HG03571 (cell line): ENCODE measurements around the gene UGT1A1.

Experiments
- ATAC-seq: cut with Tn5 transposase; IDR thresholded peaks from one replicate; pipeline ENCODE4 v1.9.1; 2021; ENCODE audit not compliant: unreplicated experiment

The UGT1A1 gene

DNA sequence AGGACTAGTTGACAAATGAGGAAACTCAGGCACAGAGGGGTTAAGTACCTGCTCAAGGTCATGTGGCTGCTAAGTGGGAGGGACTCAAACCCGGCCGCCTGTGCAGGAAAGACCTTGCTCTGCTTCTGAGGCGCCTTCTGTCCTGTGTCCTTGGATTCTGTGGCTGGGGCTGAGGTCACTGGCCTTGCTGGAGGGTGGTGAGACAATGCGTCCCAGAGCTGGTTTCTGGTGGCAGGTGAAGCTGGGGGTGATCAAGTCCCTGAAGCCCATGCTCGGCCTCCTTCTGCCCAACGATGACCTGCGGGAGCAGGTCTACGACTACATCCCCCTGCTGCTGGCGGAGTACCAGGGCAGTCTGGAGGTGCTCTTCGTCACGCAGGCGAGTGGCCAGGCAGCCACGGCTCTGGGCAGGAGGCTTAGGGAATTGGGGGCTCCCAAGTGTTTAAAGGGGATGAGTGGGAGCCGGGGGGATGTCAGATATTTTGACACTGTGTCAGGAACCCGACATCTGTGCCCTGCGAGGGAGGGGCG is 34.1 kb downstream of the UGT1A1 start:
- ATAC-seq = no peak

DNA sequence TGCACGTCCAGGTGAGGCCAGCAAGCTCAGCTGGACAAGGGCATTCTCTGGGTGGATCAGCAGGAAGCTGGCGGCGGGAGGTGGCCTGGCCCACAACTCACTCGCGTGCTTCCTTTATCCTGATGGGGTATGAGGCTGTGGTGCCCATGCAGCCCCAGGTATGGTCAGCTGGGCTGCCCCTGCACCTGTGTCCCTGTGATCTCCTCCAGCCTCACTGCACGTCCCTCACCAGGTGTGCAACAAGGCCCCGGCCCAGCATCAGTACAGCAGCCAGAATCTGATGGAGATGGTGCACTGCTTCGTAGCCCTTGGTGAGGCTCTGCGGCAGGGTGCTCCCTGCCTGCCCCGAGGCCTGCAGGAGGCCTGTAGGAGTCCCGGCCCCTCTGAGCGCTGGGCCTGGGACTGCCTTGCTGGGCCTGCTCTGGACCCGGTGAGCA is 35.7 kb downstream of the UGT1A1 start:
- ATAC-seq = no peak

DNA sequence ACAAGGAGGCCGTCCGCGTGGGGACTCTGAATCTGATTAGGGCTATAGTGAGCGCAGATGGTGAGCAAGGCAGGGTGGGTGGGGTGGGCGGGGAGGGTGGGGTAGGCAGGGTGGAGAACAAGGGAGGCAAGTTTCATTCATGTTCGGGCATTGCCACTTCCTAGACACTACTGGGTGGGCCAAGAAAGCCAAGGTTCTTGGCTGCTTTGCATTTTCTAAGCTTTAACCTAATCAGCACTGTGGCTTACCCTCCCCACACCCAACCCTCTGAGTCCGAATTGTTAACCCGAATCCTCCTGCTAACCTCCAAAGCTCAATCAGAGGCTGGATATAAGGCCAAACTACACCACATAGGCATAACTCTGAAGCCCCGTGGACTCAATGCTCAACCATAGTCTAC is 36.2 kb downstream of the UGT1A1 start:
- ATAC-seq = no peak

DNA sequence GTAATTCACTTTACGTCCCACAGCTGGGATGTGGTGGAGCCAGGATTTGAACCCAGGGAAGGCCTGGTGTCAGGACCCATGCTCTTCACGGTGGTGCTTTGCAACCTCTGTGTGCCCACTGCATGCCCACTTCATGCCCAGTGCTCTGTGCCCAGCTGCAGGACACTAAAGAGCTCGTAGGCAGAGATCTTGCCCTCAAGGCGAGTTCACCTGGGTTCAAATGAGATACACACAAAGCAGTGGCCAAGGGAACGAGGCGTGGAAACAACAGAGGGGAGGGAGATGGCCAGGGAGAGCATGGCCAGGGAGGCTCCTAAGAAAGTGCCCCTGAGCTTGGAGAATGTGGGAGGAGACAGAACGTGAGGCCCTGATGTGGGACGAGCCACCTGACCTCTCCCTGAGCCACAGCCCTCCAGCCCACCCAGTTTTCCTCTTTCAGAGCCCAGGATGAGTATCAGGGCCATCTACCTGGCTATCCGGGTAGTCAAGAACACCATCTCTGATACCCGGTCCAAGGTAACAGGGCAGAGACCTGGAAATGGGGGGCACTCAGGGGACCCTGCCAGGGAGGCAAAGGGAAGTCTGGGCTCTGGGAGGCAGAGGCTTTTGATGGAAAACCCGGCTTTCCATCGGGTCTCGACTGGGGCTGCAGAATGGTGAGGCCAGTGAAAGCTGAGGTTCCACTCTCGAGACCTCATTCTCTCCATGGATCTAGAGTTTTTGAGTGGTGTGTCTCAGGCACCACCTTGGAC is 38.4 kb downstream of the UGT1A1 start:
- no peak for ATAC-seq

DNA sequence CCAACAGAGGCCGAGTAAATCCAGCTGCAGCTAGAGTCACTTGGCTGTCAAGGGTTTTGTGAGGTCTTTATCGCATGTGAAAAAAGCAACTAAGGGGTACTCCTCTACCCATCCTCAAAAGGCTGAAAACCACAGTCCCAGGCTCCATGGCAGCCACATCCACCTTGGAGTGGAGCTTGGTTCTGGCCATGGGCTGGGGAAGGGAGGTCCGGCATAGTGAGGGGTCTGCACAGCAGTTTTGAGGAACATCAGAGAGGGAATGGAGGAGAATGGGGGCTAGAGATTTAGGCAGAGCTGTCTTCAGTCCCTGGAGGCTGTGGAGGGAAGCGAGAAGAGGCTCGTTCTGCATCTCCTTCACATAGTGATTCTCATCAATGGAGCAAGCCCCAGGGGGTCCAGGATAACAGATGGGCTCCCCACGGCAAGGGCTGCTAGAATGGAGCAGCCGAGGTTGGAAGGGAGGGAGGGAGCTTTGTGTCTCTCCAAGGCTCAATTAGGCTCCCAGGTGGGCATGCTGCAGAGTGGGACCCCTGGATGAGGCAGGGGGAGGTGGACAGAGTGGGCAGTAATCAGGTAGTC is 39.1 kb downstream of the UGT1A1 start:
- ATAC-seq = no peak

DNA sequence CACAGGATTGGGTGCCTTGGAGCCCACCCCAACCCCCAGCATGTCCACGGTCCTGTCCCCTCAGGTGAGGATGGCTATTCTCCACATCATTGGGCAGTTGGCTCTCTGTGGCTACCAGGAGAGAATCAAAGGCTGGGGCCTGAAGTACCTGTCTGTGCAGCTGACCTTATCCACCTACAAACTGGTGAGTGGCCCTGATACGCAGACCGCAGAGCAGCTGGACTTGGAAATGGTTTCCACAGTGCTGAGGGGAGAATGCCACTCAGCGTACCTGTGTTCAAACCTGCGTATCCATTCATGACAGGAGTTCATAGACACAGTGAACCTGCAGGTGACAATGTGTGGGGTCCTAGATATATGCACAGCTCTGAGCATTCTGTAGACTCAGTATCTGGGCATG is 39.6 kb downstream of the UGT1A1 start:
- no peak for ATAC-seq

DNA sequence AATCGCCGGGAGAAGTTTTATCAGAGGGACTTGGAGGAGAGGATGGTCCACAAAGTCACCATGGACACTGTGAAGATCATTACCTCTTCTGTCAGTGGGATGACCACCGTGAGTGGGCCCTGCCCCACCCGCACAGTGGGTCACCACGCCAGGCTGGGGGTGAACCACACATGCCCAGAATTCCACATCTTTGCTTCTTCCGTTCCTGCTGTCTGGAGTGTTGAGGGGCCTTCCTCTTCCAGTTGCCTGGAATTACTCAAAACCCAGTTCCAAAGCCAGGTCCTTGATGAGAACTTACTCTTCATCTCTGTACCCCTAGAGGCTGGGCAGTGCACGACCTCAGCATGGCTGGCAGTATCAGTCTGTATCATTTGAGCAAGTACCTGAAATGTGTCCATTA is 40.1 kb downstream of the UGT1A1 start:
- ATAC-seq = no peak

DNA sequence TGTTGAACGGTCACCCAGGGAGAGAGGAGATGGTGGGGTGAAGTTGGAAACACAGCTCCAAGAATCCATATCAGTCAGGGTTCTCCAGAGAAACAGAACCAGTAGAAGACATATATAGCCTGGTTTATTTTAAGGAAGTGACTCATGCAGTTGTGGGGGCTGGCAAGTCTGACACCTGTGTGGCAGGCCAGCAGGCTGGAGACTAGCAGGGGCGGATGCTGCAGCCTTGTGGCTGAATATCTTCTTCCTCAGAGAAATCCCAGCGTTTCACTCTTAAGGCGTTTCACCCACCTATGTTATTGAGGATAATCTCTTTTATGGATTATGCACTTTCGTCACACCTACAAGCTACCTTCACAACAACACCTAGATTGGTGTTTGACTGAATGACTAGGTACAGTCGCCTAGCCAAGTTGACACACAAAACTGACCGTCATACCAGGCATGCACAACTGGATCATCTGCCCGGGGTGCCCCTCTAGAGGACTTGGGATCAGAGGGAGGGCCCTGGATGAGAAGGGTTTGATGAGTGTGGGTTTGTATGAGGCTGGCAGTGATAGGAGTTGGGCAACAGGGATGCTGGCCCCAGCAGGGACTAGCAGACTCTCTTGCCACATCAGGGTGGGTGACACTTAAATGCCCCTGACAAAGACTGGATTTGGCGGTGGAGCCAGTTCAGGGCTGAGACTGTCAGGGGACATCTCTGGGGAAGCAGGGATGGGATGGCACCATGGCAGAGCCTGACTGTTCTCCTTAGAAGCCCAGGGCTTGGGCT is 41.5 kb downstream of the UGT1A1 start:
- ATAC-seq = no peak

DNA sequence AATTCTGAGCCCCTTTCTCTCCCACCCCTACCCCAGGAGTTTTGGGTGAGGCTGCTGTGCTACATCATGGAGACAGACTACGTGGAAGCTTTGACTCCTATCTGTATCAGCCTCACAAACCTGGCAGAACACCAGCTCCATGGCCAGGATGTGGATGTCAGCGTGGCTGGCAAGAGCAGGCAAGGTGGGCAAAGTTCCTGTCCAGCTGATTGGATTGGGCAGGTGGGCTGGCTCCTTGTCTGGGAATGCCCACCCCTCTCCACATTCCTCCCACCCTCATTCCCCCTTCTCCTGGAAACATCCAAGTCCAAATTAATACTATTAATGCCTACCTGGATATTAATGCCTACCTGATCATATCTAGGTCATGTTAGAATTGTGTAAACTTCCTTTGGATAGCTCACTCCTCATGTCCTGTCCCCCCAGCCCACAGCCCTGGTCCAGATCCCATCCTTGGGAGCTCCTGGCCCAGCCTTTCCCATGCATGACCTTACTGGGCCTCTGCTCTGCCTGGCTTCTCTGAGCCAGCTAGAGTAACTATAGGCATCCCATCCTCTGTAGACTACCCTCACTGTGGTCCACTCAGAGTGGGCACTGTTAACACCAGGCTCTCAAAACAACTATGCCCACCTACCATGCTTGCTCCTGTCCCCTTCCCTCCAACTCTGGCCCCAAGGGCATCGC is 42.2 kb downstream of the UGT1A1 start:
- ATAC-seq = no peak

DNA sequence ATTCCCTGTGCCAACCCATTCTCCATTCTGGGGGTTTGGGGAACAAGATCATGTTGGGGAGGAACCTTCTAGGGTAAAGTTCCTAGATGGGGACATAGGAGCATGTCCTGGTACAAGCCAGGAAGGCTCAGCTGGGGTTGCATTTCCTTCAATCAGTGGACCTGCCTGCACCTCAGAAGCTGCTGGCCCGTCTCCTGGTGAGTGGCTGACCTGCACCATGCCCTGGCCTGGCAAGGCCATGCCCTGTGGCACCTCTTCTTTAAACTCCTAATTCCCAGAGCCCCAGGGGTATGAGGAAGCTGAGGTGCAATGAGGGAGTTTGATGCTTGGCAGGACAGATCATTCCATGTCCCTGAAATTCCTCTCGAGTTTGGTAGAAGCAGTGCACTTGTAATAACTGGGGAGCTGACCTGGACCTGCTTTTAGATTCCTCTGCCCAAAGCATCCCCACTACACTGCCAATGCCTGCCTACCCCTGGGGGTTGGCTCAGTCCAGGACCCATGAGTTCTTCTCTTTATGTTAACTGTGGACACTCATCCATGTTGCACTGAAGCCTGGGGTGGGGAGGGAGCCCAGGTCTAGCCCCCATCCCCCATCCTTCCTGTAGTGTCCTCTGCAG is 43.3 kb downstream of the UGT1A1 start:
- no peak for ATAC-seq

DNA sequence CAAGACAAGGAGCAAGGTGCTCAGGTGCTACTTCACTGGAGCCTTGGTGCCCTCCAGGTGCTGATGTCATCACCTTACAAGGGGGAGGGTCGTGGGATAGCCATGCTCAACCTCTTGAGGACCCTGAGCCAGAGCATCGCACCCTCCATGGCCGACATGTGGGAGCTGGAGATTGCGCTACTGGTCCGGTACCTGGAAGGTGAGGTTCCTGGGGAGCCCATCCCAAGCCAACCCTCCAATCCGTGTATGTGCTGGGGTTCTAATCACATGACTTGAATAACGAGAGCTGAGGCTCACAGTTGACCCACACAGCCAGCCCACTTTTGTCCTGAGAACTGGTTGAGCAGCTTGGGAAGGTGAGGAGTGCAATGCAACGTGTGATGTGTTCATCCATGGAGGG is 43.9 kb downstream of the UGT1A1 start:
- ATAC-seq = no peak

DNA sequence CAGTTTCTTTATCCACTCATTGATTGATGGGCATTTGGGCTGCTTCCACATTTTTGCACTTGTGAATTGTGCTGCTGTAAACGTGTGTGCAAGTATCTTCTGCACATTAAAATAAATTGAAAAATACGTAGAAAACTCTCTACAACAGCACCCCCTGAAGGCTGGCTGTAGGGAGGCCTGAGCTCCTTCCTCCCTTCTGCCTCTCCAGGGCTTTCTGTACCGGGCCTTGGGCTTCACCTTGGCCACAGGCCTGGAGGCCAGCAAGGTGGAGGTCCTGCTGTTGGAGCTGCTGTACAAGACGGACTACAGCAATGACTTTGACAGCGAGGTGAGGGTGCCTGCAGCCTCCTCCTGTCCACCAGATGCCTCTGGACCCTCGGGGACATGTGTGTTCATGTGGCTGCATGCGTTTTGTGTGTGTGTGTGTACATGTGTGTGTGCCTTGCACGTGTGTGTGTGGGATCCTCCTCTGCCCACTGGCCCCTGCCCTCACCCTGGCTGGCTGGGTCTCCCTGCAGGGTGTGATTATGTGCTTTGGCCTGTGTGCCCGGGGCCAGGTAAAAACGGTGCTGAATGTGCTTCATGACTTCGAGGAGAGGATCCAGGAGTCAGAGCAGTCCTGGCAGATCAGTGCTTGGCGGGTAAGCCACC is 47.3 kb downstream of the UGT1A1 start:
- ATAC-seq = no peak

DNA sequence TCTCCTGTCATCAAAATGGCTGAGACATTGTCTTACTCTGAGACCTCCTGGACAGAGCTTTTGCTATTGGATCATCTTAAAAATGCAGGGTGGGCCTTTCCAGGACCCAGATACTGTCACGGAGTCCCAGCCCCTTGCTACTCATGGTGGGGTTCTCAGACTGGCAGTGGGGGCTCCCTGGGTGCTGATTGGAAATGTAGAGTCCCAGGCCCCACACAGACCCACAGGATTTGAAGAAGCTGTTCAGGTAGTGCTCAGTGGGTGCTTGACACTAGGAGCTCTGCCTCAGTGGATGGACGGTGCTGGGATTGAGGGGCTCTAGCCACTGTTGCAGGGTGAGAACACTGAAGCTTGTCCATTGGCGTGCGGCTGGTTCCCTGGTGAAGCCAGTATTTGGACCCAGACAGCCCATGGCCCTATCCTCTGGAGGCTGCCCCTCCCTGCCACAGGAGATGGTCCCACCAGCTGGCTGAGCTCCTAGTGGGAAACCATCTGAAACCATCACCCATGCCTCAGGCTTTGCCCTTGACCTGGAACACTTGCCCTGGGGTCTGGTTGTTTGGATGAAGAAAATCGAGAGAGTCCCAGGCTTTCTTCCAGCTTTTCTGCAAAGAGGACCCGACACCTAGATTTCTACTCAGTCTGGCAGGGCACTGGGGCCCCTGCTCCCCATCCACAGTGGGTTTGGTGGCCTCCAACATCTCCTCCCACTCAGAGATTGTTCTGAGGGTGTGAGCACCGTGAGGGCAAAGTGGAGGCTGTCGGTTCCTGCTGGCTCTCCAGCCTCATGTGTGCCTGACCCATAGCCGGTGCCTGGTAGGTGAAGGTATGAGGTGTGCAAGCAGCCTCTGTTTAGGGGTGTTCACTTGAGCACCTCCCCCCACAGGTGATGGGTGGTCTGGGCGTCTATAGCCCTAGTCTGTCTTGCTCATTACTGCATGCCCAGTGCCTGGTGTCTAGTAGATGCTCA is 48.2 kb downstream of the UGT1A1 start:
- no peak for ATAC-seq

DNA sequence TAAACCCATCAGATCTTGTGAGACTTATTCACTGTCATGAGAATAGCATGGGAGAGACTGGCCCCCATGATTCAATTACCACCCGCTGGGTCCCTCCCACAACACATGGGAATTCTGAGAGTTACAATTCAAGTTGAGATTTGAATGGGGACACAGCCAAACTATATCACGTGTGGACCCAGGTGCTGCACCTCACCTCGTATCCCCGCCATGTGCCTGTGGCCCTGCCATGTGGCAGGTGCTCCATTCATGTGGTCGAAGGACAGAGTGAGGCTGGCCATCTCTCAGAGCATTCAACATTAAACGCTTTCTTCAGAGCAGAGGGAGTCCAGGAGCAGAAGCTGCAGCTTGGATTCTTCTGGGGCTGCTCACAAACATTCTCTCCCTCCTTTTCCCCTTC is 50.3 kb downstream of the UGT1A1 start:
- no peak for ATAC-seq

DNA sequence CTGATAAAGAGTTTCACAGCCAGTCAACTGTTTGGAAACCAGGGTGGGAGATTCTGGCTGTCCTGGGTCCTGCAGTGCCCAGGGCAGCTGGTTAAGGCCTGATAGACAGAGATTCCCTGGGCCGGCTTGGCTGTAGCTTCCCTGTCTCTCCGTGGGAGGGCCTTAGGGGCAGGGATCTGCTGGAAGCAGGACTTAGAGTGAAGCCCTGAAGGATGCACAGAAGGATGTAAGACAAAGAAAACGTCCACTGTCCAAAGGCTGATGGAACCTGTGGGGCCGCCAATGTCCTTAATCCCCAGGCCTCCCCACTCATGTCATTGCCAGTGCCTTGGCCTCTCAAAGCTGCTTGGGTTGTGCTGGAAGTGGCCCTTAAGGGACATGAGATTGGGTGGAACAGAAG is 51.0 kb downstream of the UGT1A1 start:
- ATAC-seq = no peak

DNA sequence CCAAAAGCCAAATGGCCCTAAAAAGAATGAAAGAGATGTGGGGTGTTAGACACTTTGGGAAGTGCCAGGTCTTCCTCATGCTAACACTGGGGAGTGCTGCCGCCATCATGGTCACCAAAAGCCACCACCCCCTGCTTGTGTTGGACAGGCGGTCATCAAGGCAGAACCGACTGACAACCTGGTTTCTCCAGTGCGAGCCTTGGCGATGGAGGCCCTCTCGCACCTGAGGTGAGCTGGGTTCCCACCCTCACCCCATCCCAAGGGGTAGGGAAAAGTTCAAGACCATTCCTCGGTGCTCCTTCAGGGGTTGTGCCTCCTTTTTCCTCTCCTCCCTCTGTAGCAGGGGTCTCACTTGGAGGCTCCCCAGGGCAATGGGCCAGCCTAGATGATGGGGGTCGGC is 51.7 kb downstream of the UGT1A1 start:
- ATAC-seq = no peak

DNA sequence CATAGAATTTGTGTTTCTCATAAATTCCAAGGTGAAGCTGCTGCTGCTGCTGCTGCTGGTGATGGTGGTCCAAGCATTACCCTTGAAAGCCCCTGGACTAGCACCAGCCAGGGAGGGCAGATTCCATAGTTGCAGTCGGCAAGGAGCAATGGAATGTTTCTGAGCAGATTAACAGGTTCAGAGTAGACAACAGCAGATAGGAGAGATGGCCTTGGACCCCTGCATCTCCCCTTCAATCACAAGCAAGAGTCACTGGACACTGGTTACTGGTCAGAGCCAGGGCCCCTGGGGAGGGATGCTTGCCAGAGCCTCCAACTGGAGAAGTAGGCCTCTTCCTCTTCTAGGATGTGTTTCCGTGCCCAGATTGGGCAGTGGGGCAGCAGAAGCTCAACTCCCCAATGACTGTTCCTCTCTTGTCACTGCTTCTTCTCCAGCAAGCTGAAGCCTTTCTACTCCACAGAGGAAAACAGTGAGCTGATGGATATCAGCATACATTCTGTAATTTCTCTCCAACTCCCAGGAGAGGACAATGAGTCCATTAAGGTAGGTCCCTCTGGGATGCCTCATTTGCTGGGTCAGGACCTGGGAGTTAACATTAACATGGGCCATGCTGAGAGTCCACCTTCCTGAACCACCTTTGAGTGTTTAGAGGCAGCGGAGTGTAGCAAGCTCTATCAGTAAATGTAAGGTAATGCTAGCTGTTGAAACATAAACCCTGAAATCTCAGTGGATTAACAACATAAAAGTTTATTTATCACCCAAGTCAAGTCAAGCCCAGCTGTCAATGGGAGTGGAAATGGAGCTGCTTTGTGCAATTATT is 53.4 kb downstream of the UGT1A1 start:
- ATAC-seq = no peak

DNA sequence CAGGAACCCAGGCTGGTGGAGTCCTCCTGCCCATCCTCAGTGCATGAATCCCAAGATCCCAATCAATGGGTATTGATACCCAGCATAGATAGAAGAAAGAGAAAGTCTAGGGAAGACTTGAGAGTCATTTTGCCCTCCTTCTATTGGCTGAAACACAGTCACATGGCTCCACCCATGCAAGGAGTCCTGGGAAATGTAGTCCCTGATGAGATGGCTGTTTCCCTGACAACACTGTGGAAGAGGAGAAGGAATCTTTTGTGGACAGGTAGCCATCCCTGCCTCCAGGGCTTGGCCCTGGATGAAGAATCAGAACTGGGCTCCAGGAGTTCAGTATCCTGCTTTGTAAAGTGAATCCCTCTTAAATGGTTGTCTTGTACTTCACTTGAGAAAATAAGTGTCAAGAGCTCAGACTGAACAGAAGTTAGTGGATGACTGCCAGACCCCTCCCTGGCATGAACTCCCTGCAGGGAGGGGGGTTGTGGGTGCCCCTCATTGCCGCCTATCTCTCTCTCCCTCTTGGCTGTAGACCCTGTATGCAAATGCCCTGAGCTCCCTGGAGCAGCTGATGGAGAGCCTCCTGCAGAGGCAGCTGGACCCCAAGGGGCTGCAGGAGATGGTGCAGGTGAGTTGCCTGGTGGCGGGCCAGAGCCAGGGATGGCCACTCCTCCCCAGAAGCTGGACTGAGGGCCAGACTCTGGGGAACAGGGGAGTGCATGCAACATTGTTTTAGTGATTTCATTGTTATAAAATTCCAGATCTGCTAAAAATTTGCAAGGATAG is 54.2 kb downstream of the UGT1A1 start:
- no peak for ATAC-seq
